Esophagus muscularis mucosa (tissue), 4 donors: ENCODE data around the gene EIF4G2. TPM values are rescaled to one million over a fixed set of nuclear protein-coding genes. Genes with fewer than 3 reads are reported as not detected.

Experiments used
- DNase-seq: peaks from one replicate; pipeline ENCODE4 v3.0.0-alpha.2; 2017; ENCODE audit errors: extremely low spot score
- H3K27ac ChIP-seq, 4 donors: fragments of 200-600 bp; sonication (generic); replicated peaks in 1 of 4; 1 replicate in 3 of 4; 2 replicates in 1 of 4; pipeline ENCODE4 v1.5.1; 2016 to 2019; ENCODE audit warnings: mild to moderate bottlenecking in 1 of 4
- H3K27me3 ChIP-seq, 4 donors: fragments of 200-600 bp; sonication (generic); one replicate each; pipeline versions ENCODE4 v1.5.1 to v1.6.0; 2016 to 2019
- H3K36me3 ChIP-seq, 4 donors: fragments of 200-600 bp; sonication (generic); one replicate each; pipeline ENCODE4 v1.5.1; 2016 to 2019
- H3K4me1 ChIP-seq, 4 donors: fragments of 200-600 bp; sonication (generic); one replicate each; pipeline ENCODE4 v1.5.1; 2016 to 2019
- H3K4me3 ChIP-seq, 4 donors: fragments of 200-600 bp; sonication (generic); 1 replicate in 2 of 4; 2 replicates in 2 of 4; pipeline ENCODE4 v1.5.1; 2016 to 2019; ENCODE audit warnings: mild to moderate bottlenecking in 4 of 4, moderate library complexity in 1 of 4
- H3K9me3 ChIP-seq, 4 donors: fragments of 200-600 bp; sonication (generic); 1 replicate in 3 of 4; 2 replicates in 1 of 4; pipeline ENCODE4 v1.5.1; 2016 to 2019
- CTCF ChIP-seq, 3 experiments: fragments of 200-600 bp in 2 of 3; fragments of 450-650 bp in 1 of 3; sonication (generic) in 2 of 3; IDR thresholded peaks; one replicate each; pipeline ENCODE4 v1.5.1; 2017 to 2019; ENCODE audit warnings: antibody characterized with exemption in 3 of 3, mild to moderate bottlenecking in 2 of 3, moderate library complexity in 1 of 3
- EP300 ChIP-seq: sonication (generic); formaldehyde crosslinking; IDR thresholded peaks from one replicate; pipeline ENCODE4 v1.6.1; 2017; ENCODE audit warnings: antibody characterized with exemption
- POLR2A ChIP-seq: fragments of 450-650 bp; IDR thresholded peaks from one replicate; pipeline ENCODE4 v1.6.1; 2017; ENCODE audit warnings: antibody characterized with exemption, moderate library complexity, mild to moderate bottlenecking, low read depth
- POLR2AphosphoS5 ChIP-seq, 2 donors: sonication (generic); formaldehyde crosslinking; IDR thresholded peaks; one replicate each; pipeline ENCODE4 v1.6.1; 2017; ENCODE audit warnings: antibody characterized with exemption in 2 of 2
- WGBS: methylation state at CpG from one replicate; pipeline ENCODE4 v1.1.5; 2018; 5-methylcytosine and 5-hydroxymethylcytosine counted together
- intact Hi-C: fragments of 100-400 bp; cut with DNase I; formaldehyde crosslinking; loops from one replicate; pipeline ENCODE4 v1.15.1; 2023
- small RNA-seq, 3 donors: library from RNA; depleted of rRNA; stranded (forward); fragments of <200 nt; gene quantifications; one replicate each; pipeline ENCODE3, GENCODE V24; 2016
- total RNA-seq, 4 donors: library from RNA; depleted of rRNA; stranded (reverse); fragments of >200 nt; gene quantifications; one replicate each; pipeline versions ENCODE4 v1.1.0 to v1.2.1, GENCODE V29; 2016

EIF4G2 gene
- total RNA-seq, 4 donors from 2014 or later: 508 to 734 (median 592) TPM

GRCh38 chr11:10750838-10751580, 57.7 kb downstream of the EIF4G2 start, which contains the start of gene CTR9:
Gene CTR9, plus strand, starts transcription at chr11:10751246. Its CDS starts 167 bp downstream, at chr11:10751413.
- DNase-seq: peak; percentile 99
- H3K4me3 ChIP-seq: peak within 1 kb of the TSS; percentile 77 to 95 (median 84)
- H3K27me3 ChIP-seq: no peaks in the 10 kb centered on the region
- intact Hi-C loops: no loop called here
- TF ChIP-seq CTCF (IDR thresholded peaks at IDR 0.05) (peak in 2 of 3 experiments; percentile 19 to 22), POLR2A (peak; percentile 82), POLR2AphosphoS5 (IDR thresholded peaks at IDR 0.05) (peak; percentile 96 to 97), EP300 (no peak)
- WGBS: 1% methylated on average over 31 of the region's 67 CpGs
- H3K27ac ChIP-seq: peak within 1 kb of the TSS; percentile 79 to 93 (median 89)
- peaks cover 14 to 19% (median 17%) of the 10 kb centered on the region in 4 donors for H3K4me1 ChIP-seq
- no peaks in the 10 kb centered on the region for H3K9me3 ChIP-seq
- peaks cover 8 to 33% (median 11%) of the 10 kb centered on the region in 4 donors for H3K36me3 ChIP-seq

DNA sequence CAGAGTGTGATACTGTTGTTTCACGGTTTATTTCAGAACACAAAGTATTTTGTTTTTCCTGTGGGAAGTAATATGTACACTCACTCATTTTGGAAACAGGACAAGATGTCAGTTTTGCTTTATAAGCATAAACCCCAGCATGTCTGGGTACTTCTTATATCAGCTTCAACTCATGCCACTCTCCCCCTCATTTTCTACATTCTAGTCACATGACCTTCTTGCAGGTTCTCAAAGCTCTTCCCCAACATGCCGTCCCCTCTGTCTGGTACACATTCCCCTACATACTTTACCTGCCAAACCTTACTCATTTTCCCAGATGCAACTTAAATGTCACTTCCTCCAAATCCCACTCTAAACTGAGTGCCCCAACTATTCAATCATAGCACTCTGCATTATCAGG, 59.2 kb downstream of the EIF4G2 start:
- H3K27me3 ChIP-seq: no peaks in the 10 kb centered on the region
- intact Hi-C loops: no loop called here
- 69% methylated on average over 2 of the region's 2 CpGs for WGBS
- no peaks in the 10 kb centered on the region for H3K9me3 ChIP-seq
- no peak for DNase-seq
- H3K27ac ChIP-seq: no peak overlapping the region
- TF ChIP-seq CTCF (IDR thresholded peaks at IDR 0.05) (no peak), EP300 (no peak), POLR2A (no peak), POLR2AphosphoS5 (IDR thresholded peaks at IDR 0.05) (no peak)
- peaks cover 14 to 19% (median 17%) of the 10 kb centered on the region in 4 donors for H3K4me1 ChIP-seq
- H3K4me3 ChIP-seq: no peak overlapping the region
- peaks cover 0 to 17% (median 5%) of the 10 kb centered on the region in 4 donors for H3K36me3 ChIP-seq

GRCh38 chr11:10747733-10748132, 61.0 kb downstream of the EIF4G2 start:
- intact Hi-C loops: no loop called here
- DNase-seq: no peak

More at GRCh38 chr11:10747733-10748132, 61.0 kb downstream of the EIF4G2 start:
- TF ChIP-seq POLR2A: no peak
- TF ChIP-seq POLR2AphosphoS5 (IDR thresholded peaks at IDR 0.05): no peak
- TF ChIP-seq CTCF (IDR thresholded peaks at IDR 0.05): no peak
- no peak for TF ChIP-seq EP300
- Histone ChIP-seq H3K27ac (no peak overlapping the region), H3K4me3 (no peak overlapping the region), H3K9me3 (no peaks in the 10 kb centered on the region), H3K4me1 (peaks cover 11 to 17% (median 12%) of the 10 kb centered on the region in 4 donors), H3K36me3 (peaks cover 0 to 2% (median 0%) of the 10 kb centered on the region in 4 donors), H3K27me3 (no peaks in the 10 kb centered on the region)

Small RNAs within 50 kb of the gene (small RNA-seq; reads per million reads assigned to genes)
- 0 reads per million in 3 donors for gene SNORD97

Other genes with a start within 250 kb of the EIF4G2 start
- gene LYVE1, start 240.3 kb downstream of the EIF4G2 start, total RNA-seq: 100 to 1,000 TPM in 1 of 4 donors, 10 to 100 TPM in 3; 59.5 to 150 (median 74.3) TPM
- 100 to 1,000 TPM; 205 to 338 (median 276) TPM for gene IRAG1, start 115.2 kb downstream of the EIF4G2 start, total RNA-seq
- 10 to 100 TPM; 17.9 to 26.6 (median 19.4) TPM for gene CTR9, start 57.7 kb downstream of the EIF4G2 start, total RNA-seq
- 10 to 100 TPM; 27.3 to 36.5 (median 28.3) TPM for gene ZBED5, start 49.1 kb upstream of the EIF4G2 start, total RNA-seq